ENCODE results near the gene HES4. TPM values are rescaled to one million over a fixed set of nuclear protein-coding genes. Genes with fewer than 3 reads are reported as not detected.

Gene HES4
- polyA plus RNA-seq, 1 of the 3 experiments (the other 2 are of a cell fraction), result 4.7 TPM

- Histone ChIP-seq H4K20me1 (ENCODE audit: insufficient read depth) (no peaks in the 10 kb centered on the region), H3K9me3 (no peaks in the 10 kb centered on the region), H3K36me3 (replicated peaks in 1 of 2; ENCODE audit: control insufficient read depth in 1 of 2, insufficient read depth in 2 of 2, low read length in 1 of 2) (no peaks in the 10 kb centered on the region), H3K9me2 (no peaks in the 10 kb centered on the region), H3K4me1 (ENCODE audit: control insufficient read depth in 1 of 2, insufficient read depth in 2 of 2, low read depth in 1 of 2, low read length in 1 of 2) (peaks cover 0 to 33% of the 10 kb centered on the region in 2 experiments; a peak in 1 of 4 replicates), H3F3A (replicated peaks; ENCODE audit: insufficient read depth) (no peaks in the 10 kb centered on the region), H3K9ac (peak overlapping the region; percentile 70; the same call in 1 of the 2 replicates), H2AFZ (ENCODE audit: low read depth) (no peak overlapping the region), H3K79me2 (ENCODE audit: insufficient read depth) (no peaks in the 10 kb centered on the region), H3K4me2 (peak overlapping the region; percentile 78), H3K4me3 (ENCODE audit: low read depth in 2 of 2, low read length in 1 of 2) (peak overlapping the region; percentile 33 to 37; a peak in 3 of 4 replicates), H3K27me3 (ENCODE audit: insufficient read depth) (peaks cover 12% of the 10 kb centered on the region; the same call in 1 of the 2 replicates), H3K27ac (ENCODE audit: low read depth in 2 of 2, low read length in 1 of 2) (peak overlapping the region in 1 of 2 experiments; percentile 39; a peak in 2 of 4 replicates)
- DNase-seq, result peak; percentile 91
- WGBS (ENCODE audit: low lambda C conversion rate), result 2% methylated on average over 7 of the region's 75 CpGs
- ChIA-PET POLR2A (no interaction called here), CTCF (interaction anchor here (0.8 to 13.2 kb wide), 14 partner anchors 10 to 291 kb away, joined by 3 to 246 read pairs (median 14); partner anchors contain the start of genes AGRN, ISG15 and PERM1)
- TF ChIP-seq USF1 (IDR thresholded peaks at IDR 0.05; ENCODE audit: borderline replicate concordance, low read depth) (peak; percentile 43; the same call in 1 of the 2 replicates), MAX (IDR thresholded peaks at IDR 0.05; ENCODE audit: low read depth) (peak; percentile 67; the same call in 1 of the 2 replicates), FOXM1 (IDR thresholded peaks at IDR 0.05; ENCODE audit: low read depth) (no peak)
These were observed 610 bp upstream of the HES4 start for GRCh38 chr1:1000357-1001056.

GRCh38 chr1:998995-999724, 737 bp downstream of the HES4 start:
- no peak overlapping the region for H3K27ac ChIP-seq (ENCODE audit: low read depth in 2 of 2, low read length in 1 of 2)
- no peak overlapping the region for H2AFZ ChIP-seq (ENCODE audit: low read depth)

More at GRCh38 chr1:998995-999724, 737 bp downstream of the HES4 start:
- Histone ChIP-seq H3K27me3 (ENCODE audit: insufficient read depth) (peaks cover 12% of the 10 kb centered on the region; the same call in 1 of the 2 replicates), H3K4me3 (ENCODE audit: low read depth in 2 of 2, low read length in 1 of 2) (peak overlapping the region; percentile 16 to 22; a peak in 2 of 4 replicates), H3F3A (replicated peaks; ENCODE audit: insufficient read depth) (no peaks in the 10 kb centered on the region), H3K9ac (peak overlapping the region; percentile 49; the same call in 1 of the 2 replicates), H3K4me2 (peak overlapping the region; percentile 44; the same call in 1 of the 2 replicates), H3K9me3 (no peaks in the 10 kb centered on the region), H4K20me1 (ENCODE audit: insufficient read depth) (no peaks in the 10 kb centered on the region), H3K9me2 (no peaks in the 10 kb centered on the region), H3K4me1 (ENCODE audit: control insufficient read depth in 1 of 2, insufficient read depth in 2 of 2, low read depth in 1 of 2, low read length in 1 of 2) (peaks cover 0 to 20% of the 10 kb centered on the region in 2 experiments; a peak in 1 of 4 replicates), H3K36me3 (replicated peaks in 1 of 2; ENCODE audit: control insufficient read depth in 1 of 2, insufficient read depth in 2 of 2, low read length in 1 of 2) (no peaks in the 10 kb centered on the region), H3K79me2 (ENCODE audit: insufficient read depth) (no peaks in the 10 kb centered on the region)
- CTCF ChIA-PET, result interaction anchor here (0.8 to 13.2 kb wide), 5 partner anchors 16 to 94 kb away, joined by 3 to 246 read pairs (median 3); partner anchors contain the start of gene PERM1
- POLR2A ChIA-PET, result no interaction called here
- TF ChIP-seq USF2 (IDR thresholded peaks at IDR 0.05; ENCODE audit: borderline replicate concordance, low read depth, low read length), result no peak
- TF ChIP-seq PBX3 (IDR thresholded peaks at IDR 0.05), result no peak
- TF ChIP-seq GATA2 (CRISPR knock-in tag; IDR thresholded peaks at IDR 0.05), result no peak
- no peak for TF ChIP-seq CHD2 (IDR thresholded peaks at IDR 0.05; ENCODE audit: low read length, partially characterized antibody)
- TF ChIP-seq JUND (IDR thresholded peaks at IDR 0.05), result no peak
- no peak for TF ChIP-seq NFIC (IDR thresholded peaks at IDR 0.05; ENCODE audit: borderline replicate concordance)
- no peak for TF ChIP-seq RCOR1 (IDR thresholded peaks at IDR 0.05; ENCODE audit: low read length)
- no peak for TF ChIP-seq MXI1 (IDR thresholded peaks at IDR 0.05; ENCODE audit: low read depth, low read length)
- TF ChIP-seq FOXJ3 (CRISPR knock-in tag; IDR thresholded peaks at IDR 0.05), result no peak
- no peak for TF ChIP-seq MEF2A (IDR thresholded peaks at IDR 0.05; ENCODE audit: borderline replicate concordance, low read depth)
- DNase-seq, result peak; percentile 76
- WGBS (ENCODE audit: low lambda C conversion rate), result 3% methylated on average over 21 of the region's 86 CpGs
